ENCODE results near the gene TENM4.
A peak's percentile ranks its signal among the peaks of the same experiment; 100 is the strongest.

The TENM4 gene

GRCh38 chr11:79174045-79175008, 266.5 kb downstream of the TENM4 start:
- DNase-seq (ENCODE audit: low spot score), result peak; percentile 77

- DNase-seq (ENCODE audit: low spot score), result peak; percentile 87
Measured at GRCh38 chr11:79173615-79174014, 267.2 kb downstream of the TENM4 start.

GRCh38 chr11:79170321-79170720, 270.5 kb downstream of the TENM4 start:
- DNase-seq (ENCODE audit: low spot score), result no peak

- DNase-seq (ENCODE audit: low spot score), result no peak
Measured at GRCh38 chr11:79168530-79169110, 272.2 kb downstream of the TENM4 start.

GRCh38 chr11:79167510-79168188, 273.2 kb downstream of the TENM4 start:
- DNase-seq (ENCODE audit: low spot score), result peak; percentile 72

DNA sequence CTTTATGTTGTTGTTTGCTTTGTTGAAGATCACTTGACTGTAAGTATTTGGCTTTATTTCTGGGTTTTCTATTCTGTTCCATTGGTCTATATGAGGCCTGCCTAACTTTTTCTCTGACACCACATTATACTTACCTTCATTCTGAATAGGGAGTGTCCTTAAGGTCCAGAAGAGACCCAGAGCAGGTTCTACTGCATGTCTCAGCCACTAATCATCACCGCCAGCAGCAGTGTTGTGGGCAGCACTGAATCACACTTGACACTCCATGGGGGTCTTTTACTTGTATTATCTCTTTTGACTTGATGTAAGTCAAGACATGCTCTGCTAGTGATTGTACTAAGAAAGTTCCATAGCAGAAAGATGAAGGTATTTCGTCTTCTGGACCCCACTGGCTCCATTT, 274.9 kb downstream of the TENM4 start:
- DNase-seq (ENCODE audit: low spot score), result no peak

GRCh38 chr11:79160791-79161403, 279.9 kb downstream of the TENM4 start:
- DNase-seq (ENCODE audit: low spot score), result no peak

- DNase-seq (ENCODE audit: low spot score), result no peak
Measured at GRCh38 chr11:79159657-79160450, 281.0 kb downstream of the TENM4 start.

DNA sequence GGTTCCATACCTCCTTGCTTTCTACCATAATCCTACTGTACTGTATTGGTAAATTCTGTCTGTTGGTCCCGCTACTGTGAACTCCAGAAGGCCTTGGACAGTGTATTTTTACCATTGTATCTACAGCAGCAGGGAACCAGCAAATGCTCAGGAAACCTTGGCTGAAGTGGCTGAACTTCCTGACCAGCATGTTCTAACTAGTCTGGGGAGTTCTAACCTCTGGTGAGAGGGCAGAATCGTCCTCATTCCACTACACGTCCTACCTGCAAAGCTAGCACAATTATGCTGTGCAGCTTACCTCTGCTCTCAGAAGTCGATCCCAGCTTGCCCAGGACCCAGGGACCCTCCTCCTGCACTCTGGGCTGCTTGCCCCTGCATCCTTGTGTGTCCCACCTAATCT, 283.1 kb downstream of the TENM4 start:
- no peak for DNase-seq (ENCODE audit: low spot score)

DNA sequence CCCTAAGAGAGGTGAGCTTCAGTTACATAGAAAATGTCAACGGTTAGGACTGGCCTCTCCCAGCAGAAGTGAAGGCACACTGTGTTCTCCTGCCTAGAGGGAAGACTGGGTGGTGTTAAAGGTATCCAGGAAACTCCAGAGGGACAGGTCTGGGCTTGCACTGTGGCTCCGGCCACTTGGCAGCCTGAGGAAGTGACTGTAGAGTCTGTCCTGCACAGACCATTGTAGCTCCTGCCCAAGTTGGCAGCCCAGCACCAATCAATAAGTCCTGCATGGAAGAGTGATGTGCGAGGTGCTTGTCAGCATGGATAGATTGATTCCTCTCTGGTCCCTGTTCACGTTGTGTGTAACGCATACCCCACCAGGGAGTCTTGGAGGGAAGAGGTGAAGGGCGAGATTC, 284.8 kb downstream of the TENM4 start:
- DNase-seq (ENCODE audit: low spot score), result no peak

DNA sequence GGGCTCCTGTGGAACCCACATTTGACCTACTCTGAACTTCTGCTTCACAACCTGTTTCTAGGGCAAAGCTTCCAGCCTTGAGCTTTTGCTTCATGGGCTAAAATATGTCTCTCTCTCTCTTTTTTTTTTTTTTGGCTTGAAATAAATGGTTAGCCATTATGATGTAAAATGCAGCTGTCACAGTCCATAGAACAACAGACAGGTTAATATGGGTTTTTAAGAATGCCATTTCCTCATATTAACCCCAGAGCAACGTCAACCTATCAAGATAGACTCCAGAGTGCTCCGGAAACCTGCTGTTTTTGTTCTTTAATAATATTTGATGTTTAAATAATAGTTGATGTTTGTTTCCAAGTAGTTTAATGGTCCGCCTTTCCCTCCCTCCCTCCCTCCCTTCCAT, 285.6 kb downstream of the TENM4 start:
- DNase-seq (ENCODE audit: low spot score), result no peak

DNA sequence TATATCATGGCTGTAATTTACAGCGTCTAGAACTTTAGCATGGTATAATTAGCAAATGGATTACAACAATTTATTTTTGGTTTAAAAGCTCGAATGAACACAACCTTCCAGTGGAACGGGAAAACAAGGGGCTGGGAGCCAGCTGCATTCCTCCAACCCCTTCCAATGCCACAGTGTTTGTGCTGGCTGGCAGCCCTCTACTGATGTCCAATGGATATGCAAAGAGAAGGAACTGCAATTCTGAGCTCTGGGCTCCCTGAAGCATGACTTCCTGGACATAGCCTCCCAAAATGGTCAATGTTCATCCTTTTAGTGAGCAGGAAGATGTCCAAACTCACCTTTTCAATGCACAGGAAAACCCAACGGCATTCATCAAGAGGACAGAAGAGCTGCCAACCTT, 288.3 kb downstream of the TENM4 start:
- no peak for DNase-seq (ENCODE audit: low spot score)

- DNase-seq (ENCODE audit: low spot score), result no peak
Measured at GRCh38 chr11:79151396-79151795, 289.4 kb downstream of the TENM4 start.

- no peak for DNase-seq (ENCODE audit: low spot score)
Measured at GRCh38 chr11:79150966-79151365, 289.9 kb downstream of the TENM4 start.

DNA sequence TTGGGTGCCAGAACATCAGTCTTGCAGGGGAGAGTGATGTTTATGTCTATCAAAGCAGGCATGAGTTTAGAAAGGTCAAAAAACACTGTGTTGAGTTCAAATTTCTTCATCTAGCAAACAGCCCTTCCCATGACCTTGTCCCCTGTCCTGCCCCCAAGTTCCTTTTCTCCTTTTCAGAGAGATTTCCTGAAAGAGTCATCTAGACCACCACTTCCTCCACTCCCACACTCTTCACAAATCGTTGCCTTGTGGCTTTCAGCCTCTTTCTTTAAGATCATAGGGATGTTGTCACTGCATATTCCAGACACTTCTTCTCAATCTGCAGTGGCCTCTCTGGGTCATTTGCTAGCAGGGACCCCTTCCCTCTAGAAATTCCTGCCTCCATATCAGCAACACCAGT, 290.5 kb downstream of the TENM4 start:
- DNase-seq (ENCODE audit: low spot score), result no peak

GRCh38 chr11:79147731-79148130, 293.1 kb downstream of the TENM4 start:
- no peak for DNase-seq (ENCODE audit: low spot score)

DNA sequence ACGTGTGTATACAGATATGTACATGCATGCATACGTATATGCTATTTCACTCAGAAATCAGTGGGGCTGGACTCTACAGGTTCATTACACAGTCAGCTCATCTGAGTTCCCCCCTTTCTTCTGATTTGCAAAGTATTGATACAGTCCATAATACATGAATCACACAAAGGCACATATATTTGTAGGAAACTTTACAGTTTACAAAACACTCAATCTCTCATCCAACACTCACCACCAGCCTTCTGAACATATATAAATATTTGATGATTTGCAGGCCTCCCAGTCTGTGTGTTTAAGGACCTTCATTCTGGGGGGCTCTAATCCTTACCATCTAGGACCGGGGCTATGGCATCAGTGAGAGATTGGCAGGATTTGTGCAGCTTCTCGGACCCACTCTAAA, 293.8 kb downstream of the TENM4 start:
- DNase-seq (ENCODE audit: low spot score), result no peak

DNA sequence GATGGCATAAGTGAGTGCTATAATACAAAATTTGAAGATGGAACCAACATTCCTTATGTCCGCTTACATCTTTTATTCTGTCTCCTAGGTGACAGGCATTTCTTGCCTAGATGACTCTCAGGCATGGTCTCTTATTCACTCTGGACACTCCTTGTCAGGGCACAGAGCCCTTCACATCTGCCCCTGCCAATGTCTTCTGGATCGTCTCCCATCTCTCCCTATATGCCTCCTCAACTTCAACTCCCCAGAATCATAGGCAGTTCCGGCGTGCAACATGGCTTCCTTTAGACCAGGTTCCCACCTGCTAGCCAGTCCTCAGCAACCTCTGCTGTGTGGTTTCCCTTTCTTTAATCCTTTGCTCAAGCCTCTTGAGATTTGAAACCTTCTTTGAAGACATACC, 300.9 kb downstream of the TENM4 start:
- no peak for DNase-seq (ENCODE audit: low spot score)

- no peak for DNase-seq (ENCODE audit: low spot score)
Measured at GRCh38 chr11:79129702-79130101, 311.1 kb downstream of the TENM4 start.

DNA sequence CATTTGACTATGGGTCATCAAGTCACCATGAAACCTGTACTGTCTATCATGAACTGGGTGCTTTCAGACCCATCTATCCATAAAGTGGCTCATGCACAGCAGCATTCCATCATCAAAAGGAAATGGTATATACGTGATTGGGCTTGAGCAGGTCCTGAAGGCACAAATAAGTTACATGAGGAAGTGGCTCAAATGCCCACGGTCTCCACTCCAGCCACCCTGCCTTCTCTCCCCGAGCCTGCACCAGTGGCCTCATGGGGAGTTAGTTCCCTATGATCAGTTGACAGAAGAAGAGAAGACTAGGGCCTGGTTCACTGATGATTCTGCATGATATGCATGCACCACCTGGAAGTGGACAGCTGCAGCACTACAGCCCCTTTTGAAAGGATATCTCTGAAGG, 312.5 kb downstream of the TENM4 start:
- no peak for DNase-seq (ENCODE audit: low spot score)

GRCh38 chr11:79122759-79123158, 318.1 kb downstream of the TENM4 start:
- no peak for DNase-seq (ENCODE audit: low spot score)

- no peak for DNase-seq (ENCODE audit: low spot score)
Measured at GRCh38 chr11:79121351-79121750, 319.5 kb downstream of the TENM4 start.
